ENCODE measurements around the gene TPST1. TPM values are rescaled to one million over a fixed set of nuclear protein-coding genes. Genes with fewer than 3 reads are reported as not detected.

Gene TPST1
- total and polyA plus RNA-seq, 2 of the 8 experiments (the other 6 are each of a cell fraction or from before 2014, with no cell fraction given): 8.2 to 18.4 TPM

- no peak overlapping the region for H2AFZ ChIP-seq (ENCODE audit: low read length)
- H4K20me1 ChIP-seq (replicated peaks in 1 of 2; ENCODE audit: control insufficient read depth in 1 of 2, insufficient read depth in 2 of 2, low read length in 2 of 2): no peaks in the 10 kb centered on the region
- no peaks in the 10 kb centered on the region for H3K79me2 ChIP-seq (ENCODE audit: control insufficient read depth in 1 of 2, insufficient read depth in 2 of 2, low read length in 2 of 2)
- no peak overlapping the region for H3K4me3 ChIP-seq (ENCODE audit: extremely low read depth in 1 of 4, insufficient read depth in 2 of 4, low read depth in 3 of 4, low read length in 4 of 4)
- no peak for FAIRE-seq
- H3K18ac ChIP-seq (ENCODE audit: extremely low read depth, low read length): no peak overlapping the region
- 73% methylated on average over 2 of the region's 2 CpGs; no CpG with 5 or more reads in 1 of the 2 experiments for WGBS, 2 experiments (ENCODE audit: extremely low coverage in 1 of 2, insufficient coverage in 1 of 2, insufficient read length in 1 of 2, insufficient replicate concordance in 2 of 2, low coverage in 1 of 2, low lambda C conversion rate in 2 of 2, missing lambda C conversion rate in 1 of 2)
- H3K4me1 ChIP-seq (replicated peaks in 1 of 4; ENCODE audit: control insufficient read depth in 3 of 4, insufficient read depth in 4 of 4, low read length in 3 of 4): no peaks in the 10 kb centered on the region; a peak in 1 of 7 replicates
- ChIA-PET POLR2A (ENCODE audit: partially characterized antibody) (no interaction called here), CTCF (ENCODE audit: partially characterized antibody) (no interaction called here)
- no peak overlapping the region for H4K8ac ChIP-seq (ENCODE audit: extremely low read depth, insufficient read depth, low read length)
- H4K5ac ChIP-seq (ENCODE audit: insufficient read length, low read depth, low read length): no peak overlapping the region
- no peak overlapping the region for H3K4me2 ChIP-seq (ENCODE audit: insufficient read depth in 1 of 2, low read depth in 2 of 2, low read length in 2 of 2)
- no peak overlapping the region for H3K27ac ChIP-seq (ENCODE audit: low read depth, low read length)
- H2BK5ac ChIP-seq (ENCODE audit: low read depth, low read length): no peak overlapping the region
- H3K4ac ChIP-seq (replicated peaks; ENCODE audit: insufficient read length, low read depth, low read length): no peak overlapping the region
- H3K14ac ChIP-seq (ENCODE audit: insufficient read length): no peak overlapping the region
- H3K79me1 ChIP-seq (ENCODE audit: low read depth, low read length): no peaks in the 10 kb centered on the region
- H3K23ac ChIP-seq (ENCODE audit: insufficient read length): no peak overlapping the region
- peaks cover 3 to 4% of the 10 kb centered on the region in 2 experiments; a peak in 2 of 4 replicates for H3K9me3 ChIP-seq (ENCODE audit: insufficient read depth in 2 of 2, low read depth in 1 of 2, low read length in 1 of 2)
- no peak overlapping the region for H2BK120ac ChIP-seq (replicated peaks; ENCODE audit: low read depth, low read length)
- H4K91ac ChIP-seq (replicated peaks; ENCODE audit: insufficient read length, low read length): no peak overlapping the region
- DNase-seq (ENCODE audit: low read depth in 1 of 2, low spot score in 2 of 2): no peak
- H2BK12ac ChIP-seq (ENCODE audit: low read depth, low read length): no peak overlapping the region
- no peaks in the 10 kb centered on the region for H3K36me3 ChIP-seq (ENCODE audit: control insufficient read depth in 2 of 4, insufficient read depth in 4 of 4, low read length in 3 of 4)
- no peak overlapping the region for H3K9ac ChIP-seq (replicated peaks in 1 of 4; ENCODE audit: extremely low read depth in 1 of 4, low read depth in 3 of 4, low read length in 3 of 4)
- no peak overlapping the region for H2BK15ac ChIP-seq (ENCODE audit: low read length)
- H2BK20ac ChIP-seq (ENCODE audit: low read length): no peak overlapping the region
- H3K23me2 ChIP-seq (ENCODE audit: low read depth, low read length): no peaks in the 10 kb centered on the region
- TF ChIP-seq ATF3 (IDR thresholded peaks at IDR 0.05; ENCODE audit: insufficient read depth, low read depth, low read length): no peak
- TF ChIP-seq EGR1 (IDR thresholded peaks at IDR 0.05; ENCODE audit: borderline replicate concordance, low read depth, low read length): no peak
- TF ChIP-seq TCF12 (IDR thresholded peaks at IDR 0.05; ENCODE audit: low read depth, low read length): no peak
- no peak for TF ChIP-seq KDM5A (IDR thresholded peaks at IDR 0.05; ENCODE audit: low read length)
- TF ChIP-seq GTF2F1 (IDR thresholded peaks at IDR 0.05; ENCODE audit: borderline replicate concordance, low read depth, low read length): no peak
- H3K27me3 ChIP-seq (replicated peaks in 1 of 4; ENCODE audit: control insufficient read depth in 3 of 4, extremely low read depth in 1 of 4, insufficient read depth in 3 of 4, low read length in 3 of 4): no peaks in the 10 kb centered on the region
- H3K56ac ChIP-seq (replicated peaks; ENCODE audit: insufficient read length, low read depth, low read length): no peak overlapping the region
- H2AK5ac ChIP-seq (ENCODE audit: low read depth, low read length): no peak overlapping the region
These were observed 28.2 kb upstream of the TPST1 start for GRCh38 chr7:66176914-66177313.

Measured in H1 (cell line).